Neuronal stem cell (in vitro differentiated cells): ENCODE data around the gene ZNF154.
A peak's percentile ranks its signal among the peaks of the same experiment; 100 is the strongest.

ENCODE experiments used
- DNase-seq: peaks from one replicate; pipeline ENCODE4 v3.0.0-alpha.2; 2013; ENCODE audit warnings: low spot score
- H2AFZ ChIP-seq: one replicate; pipeline ENCODE4 v1.6.1; 2013; ENCODE audit warnings: mild to moderate bottlenecking, low read length, inconsistent platforms
- H2AK5ac ChIP-seq: 2 replicates; pipeline ENCODE4 v1.6.1; 2013; ENCODE audit warnings: low read depth, mild to moderate bottlenecking, inconsistent platforms, low read length, moderate library complexity, mixed read lengths
- H2BK120ac ChIP-seq: 2 replicates; pipeline ENCODE4 v1.6.1; 2013; ENCODE audit warnings: low read depth, mild to moderate bottlenecking, inconsistent platforms, low read length, moderate library complexity, mixed read lengths
- H2BK12ac ChIP-seq: one replicate; pipeline ENCODE4 v1.6.1; 2013; ENCODE audit warnings: low read length, inconsistent platforms
- H2BK15ac ChIP-seq: 2 replicates; pipeline ENCODE4 v1.6.1; 2013; ENCODE audit warnings: mild to moderate bottlenecking, low read length, inconsistent platforms, mixed read lengths
- H2BK5ac ChIP-seq: one replicate; pipeline ENCODE4 v1.6.1; 2013; ENCODE audit warnings: inconsistent platforms, mild to moderate bottlenecking, low read length, moderate library complexity
- H3K14ac ChIP-seq: one replicate; pipeline ENCODE4 v1.6.1; 2013; ENCODE audit warnings: low read length, inconsistent platforms
- H3K18ac ChIP-seq: 2 replicates; pipeline ENCODE4 v1.6.1; 2013; ENCODE audit warnings: low read length, inconsistent platforms
- H3K23ac ChIP-seq: 2 replicates; pipeline ENCODE4 v1.6.1; 2013; ENCODE audit warnings: low read depth, mild to moderate bottlenecking, mixed read lengths, low read length, inconsistent platforms; ENCODE audit not compliant: poor library complexity
- H3K27ac ChIP-seq: replicated peaks from 3 replicates; pipeline ENCODE4 v1.5.1; 2013; ENCODE audit warnings: low read length, inconsistent platforms
- H3K27me3 ChIP-seq, 3 experiments: 2 replicates each; pipeline ENCODE4 v1.6.1; 2013; ENCODE audit warnings: low read length in 3 of 3, mild to moderate bottlenecking in 2 of 3, inconsistent platforms in 1 of 3, low read depth in 1 of 3, mixed read lengths in 1 of 3, moderate library complexity in 1 of 3; ENCODE audit not compliant: control insufficient read depth in 3 of 3, insufficient read depth in 3 of 3
- H3K36me3 ChIP-seq, 2 donors: replicated peaks in 1 of 2; 2 replicates each; pipeline ENCODE4 v1.6.1; 2013; ENCODE audit warnings: low read length in 2 of 2; ENCODE audit not compliant: control insufficient read depth in 2 of 2, insufficient read depth in 2 of 2
- H3K4ac ChIP-seq: 2 replicates; pipeline ENCODE4 v1.6.1; 2013; ENCODE audit warnings: inconsistent platforms, mild to moderate bottlenecking, low read length, moderate library complexity
- H3K4me1 ChIP-seq, 2 donors: 1 replicate in 1 of 2; 2 replicates in 1 of 2; pipeline ENCODE4 v1.6.1; 2013; ENCODE audit warnings: low read length in 2 of 2, low read depth in 1 of 2; ENCODE audit not compliant: control insufficient read depth in 2 of 2, insufficient read depth in 1 of 2
- H3K4me2 ChIP-seq: one replicate; pipeline ENCODE4 v1.6.1; 2013; ENCODE audit warnings: mild to moderate bottlenecking, low read length, inconsistent platforms; ENCODE audit not compliant: insufficient read depth, poor library complexity, severe bottlenecking
- H3K4me3 ChIP-seq, 2 donors: 2 replicates each; pipeline ENCODE4 v1.5.1; 2013; ENCODE audit warnings: low read length in 2 of 2, mild to moderate bottlenecking in 2 of 2, inconsistent platforms in 1 of 2, moderate library complexity in 1 of 2
- H3K79me1 ChIP-seq: one replicate; pipeline ENCODE4 v1.6.1; 2013; ENCODE audit warnings: low read depth, mild to moderate bottlenecking, inconsistent platforms, low read length, moderate library complexity
- H3K9ac ChIP-seq: one replicate; pipeline ENCODE4 v1.6.1; 2013; ENCODE audit warnings: mild to moderate bottlenecking, low read depth, low read length, inconsistent platforms; ENCODE audit not compliant: poor library complexity
- H3K9me3 ChIP-seq, 2 donors: replicated peaks in 1 of 2; 2 replicates each; pipeline versions ENCODE3 to v1.6.1; 2013; ENCODE audit warnings: low read length in 2 of 2, mild to moderate bottlenecking in 2 of 2, inconsistent platforms in 1 of 2, low read depth in 1 of 2, mixed read lengths in 1 of 2, moderate library complexity in 1 of 2; ENCODE audit not compliant: control insufficient read depth in 2 of 2, insufficient read depth in 1 of 2
- H4K8ac ChIP-seq: one replicate; pipeline ENCODE4 v1.6.1; 2013; ENCODE audit warnings: low read depth, mild to moderate bottlenecking, inconsistent platforms, low read length, moderate library complexity
- H4K91ac ChIP-seq: one replicate; pipeline ENCODE4 v1.6.1; 2013; ENCODE audit warnings: low read length, low read depth, mild to moderate bottlenecking, inconsistent platforms; ENCODE audit not compliant: poor library complexity
- WGBS, 2 donors: extraction: QIAGEN DNeasy Blood & Tissue Kit; methylation state at CpG; one replicate each; pipeline ENCODE4 v1.1.7; 2013; ENCODE audit warnings: missing lambda C conversion rate in 2 of 2, mixed read lengths in 1 of 2; ENCODE audit not compliant: insufficient read length in 2 of 2, insufficient replicate concordance in 1 of 2; ENCODE audit errors: extremely low coverage in 2 of 2; 5-methylcytosine and 5-hydroxymethylcytosine counted together

Gene ZNF154

DNA sequence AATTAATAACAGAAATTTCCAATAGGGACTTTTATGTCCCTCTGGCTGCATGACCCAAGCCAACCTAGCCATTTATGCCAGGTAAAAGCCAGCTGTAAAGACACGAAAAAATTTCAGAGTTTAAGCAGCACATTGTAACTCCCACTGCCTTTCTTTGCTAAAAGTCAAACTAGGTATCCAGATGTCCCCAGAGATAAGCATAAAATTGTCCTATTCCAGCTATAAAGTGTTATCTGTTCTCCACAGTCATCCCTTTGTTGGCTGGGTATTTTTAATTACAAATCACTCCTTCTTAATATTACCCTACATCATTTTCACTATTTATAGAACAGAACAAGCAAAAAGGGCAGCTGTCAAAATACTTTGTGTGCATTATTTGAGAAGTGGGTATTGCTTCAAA is 3.2 kb upstream of the ZNF154 start:
- no peak for DNase-seq
- H2BK15ac ChIP-seq: no peak overlapping the region
- no peak overlapping the region for H2BK120ac ChIP-seq
- no peak overlapping the region for H4K91ac ChIP-seq
- H2AFZ ChIP-seq: no peak overlapping the region
- peaks cover 0 to 7% of the 10 kb centered on the region in 2 donors for H3K4me1 ChIP-seq
- H2BK12ac ChIP-seq: no peak overlapping the region
- H3K27me3 ChIP-seq: no peaks in the 10 kb centered on the region
- H2AK5ac ChIP-seq: no peak overlapping the region
- no peak overlapping the region for H3K4me3 ChIP-seq
- H3K9me3 ChIP-seq: peaks cover 0 to 34% of the 10 kb centered on the region in 2 donors
- H3K9ac ChIP-seq: no peak overlapping the region
- no peak overlapping the region for H3K14ac ChIP-seq
- H3K27ac ChIP-seq: no peak overlapping the region
- H3K36me3 ChIP-seq: peaks cover 0 to 38% of the 10 kb centered on the region in 2 donors
- H3K18ac ChIP-seq: no peak overlapping the region
- no peak overlapping the region for H3K4ac ChIP-seq
- WGBS, 2 donors: no CpG with 5 or more reads among the region's 1 CpG
- no peak overlapping the region for H2BK5ac ChIP-seq
- H3K79me1 ChIP-seq: peaks cover 7% of the 10 kb centered on the region
- H3K4me2 ChIP-seq: no peak overlapping the region
- no peak overlapping the region for H3K23ac ChIP-seq
- no peak overlapping the region for H4K8ac ChIP-seq

DNA sequence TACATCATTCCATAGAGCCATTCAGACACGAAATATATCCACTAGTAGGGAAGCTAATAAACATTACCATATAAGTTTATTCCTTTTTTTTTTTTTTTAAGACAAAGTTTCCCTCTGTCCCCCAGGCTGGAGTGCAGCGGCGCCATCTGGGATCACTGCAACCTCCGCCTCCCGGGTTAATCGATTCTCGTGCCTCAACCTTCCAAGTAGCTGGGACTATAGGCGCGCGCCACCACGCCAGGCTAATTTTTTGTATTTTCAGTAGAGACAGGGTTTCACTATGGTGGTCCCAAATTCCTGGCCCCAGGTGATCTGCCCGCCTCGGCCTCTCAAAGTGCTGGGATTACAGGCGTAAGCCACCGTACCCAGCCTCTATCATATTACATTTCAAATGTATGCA is 612 bp upstream of the ZNF154 start:
- Histone ChIP-seq H2BK120ac (no peak overlapping the region), H3K23ac (no peak overlapping the region), H3K27me3 (no peaks in the 10 kb centered on the region), H3K4me3 (no peak overlapping the region), H2AK5ac (no peak overlapping the region), H3K9me3 (peaks cover under 1 to 27% of the 10 kb centered on the region in 2 donors), H2BK5ac (no peak overlapping the region), H2BK15ac (no peak overlapping the region), H3K9ac (no peak overlapping the region), H4K91ac (no peak overlapping the region), H3K4ac (no peak overlapping the region), H4K8ac (no peak overlapping the region), H3K27ac (no peak overlapping the region), H3K36me3 (peaks cover 12 to 21% of the 10 kb centered on the region in 2 donors), H2BK12ac (no peak overlapping the region), H2AFZ (no peak overlapping the region), H3K79me1 (peaks cover 11% of the 10 kb centered on the region), H3K18ac (no peak overlapping the region), H3K14ac (no peak overlapping the region), H3K4me1 (peaks cover 0 to 8% of the 10 kb centered on the region in 2 donors), H3K4me2 (peak overlapping the region; percentile 34)
- DNase-seq: no peak
- WGBS, 2 donors: no CpG with 5 or more reads among the region's 15 CpGs

GRCh38 chr19:57706346-57706745 is 2.7 kb downstream of the ZNF154 start:
- no peak overlapping the region for H3K4me3 ChIP-seq

GRCh38 chr19:57701625-57702024 is 7.4 kb downstream of the ZNF154 start:
- H2BK15ac ChIP-seq: no peak overlapping the region
- H4K91ac ChIP-seq: no peak overlapping the region
- H3K18ac ChIP-seq: no peak overlapping the region
- no peak overlapping the region for H3K4me2 ChIP-seq
- H2AFZ ChIP-seq: no peak overlapping the region
- H2AK5ac ChIP-seq: no peak overlapping the region
- H2BK120ac ChIP-seq: no peak overlapping the region
- no peak overlapping the region for H4K8ac ChIP-seq
- WGBS, 2 donors: no CpG with 5 or more reads among the region's 6 CpGs
- H3K79me1 ChIP-seq: peaks cover 7% of the 10 kb centered on the region
- H3K4me3 ChIP-seq: no peak overlapping the region
- H3K9ac ChIP-seq: no peak overlapping the region
- H3K23ac ChIP-seq: no peak overlapping the region
- H3K14ac ChIP-seq: no peak overlapping the region
- no peak overlapping the region for H2BK12ac ChIP-seq
- H3K27me3 ChIP-seq: no peaks in the 10 kb centered on the region
- no peaks in the 10 kb centered on the region for H3K4me1 ChIP-seq
- DNase-seq: no peak
- H3K4ac ChIP-seq: no peak overlapping the region
- peaks cover 20 to 53% of the 10 kb centered on the region in 2 donors for H3K36me3 ChIP-seq
- peaks cover 26 to 61% of the 10 kb centered on the region in 2 donors for H3K9me3 ChIP-seq
- H2BK5ac ChIP-seq: no peak overlapping the region
- H3K27ac ChIP-seq: no peak overlapping the region

More at GRCh38 chr19:57706346-57706745, 2.7 kb downstream of the ZNF154 start:
- no peak overlapping the region for H2BK120ac ChIP-seq
- H3K23ac ChIP-seq: no peak overlapping the region
- peaks cover 23 to 36% of the 10 kb centered on the region in 2 donors for H3K36me3 ChIP-seq
- H3K9ac ChIP-seq: no peak overlapping the region
- no peak for DNase-seq
- H4K8ac ChIP-seq: no peak overlapping the region
- no peak overlapping the region for H3K4ac ChIP-seq
- no peak overlapping the region for H2BK15ac ChIP-seq
- H2AK5ac ChIP-seq: no peak overlapping the region
- no peak overlapping the region for H2AFZ ChIP-seq
- H3K4me2 ChIP-seq: no peak overlapping the region
- peaks cover 15 to 34% of the 10 kb centered on the region in 2 donors for H3K9me3 ChIP-seq
- no peak overlapping the region for H3K27ac ChIP-seq
- peaks cover 0 to 8% of the 10 kb centered on the region in 2 donors for H3K4me1 ChIP-seq
- no peaks in the 10 kb centered on the region for H3K27me3 ChIP-seq
- H3K18ac ChIP-seq: no peak overlapping the region
- no peak overlapping the region for H3K14ac ChIP-seq
- H4K91ac ChIP-seq: no peak overlapping the region
- WGBS, 2 donors: no CpG with 5 or more reads among the region's 1 CpG
- H2BK5ac ChIP-seq: no peak overlapping the region
- H2BK12ac ChIP-seq: no peak overlapping the region
- H3K79me1 ChIP-seq: peaks cover 14% of the 10 kb centered on the region
